Suprapubic skin (tissue), 4 donors: ENCODE data around the gene DYNLT2.

ENCODE experiments used
- POLR2A ChIP-seq, 2 donors: fragments of 450-650 bp; IDR thresholded peaks; one replicate each; pipeline ENCODE4 v1.6.1; 2017; ENCODE audit warnings: antibody characterized with exemption in 2 of 2, mild to moderate bottlenecking in 2 of 2, moderate library complexity in 2 of 2
- POLR2AphosphoS5 ChIP-seq, 3 donors: sonication (generic); formaldehyde crosslinking; IDR thresholded peaks; one replicate each; pipeline ENCODE4 v1.6.1; 2017; ENCODE audit warnings: antibody characterized with exemption in 3 of 3
- TF ChIP-seq, protein P1 (sequence below), 2 donors: fragments of 200-600 bp in 1 of 2; fragments of 450-650 bp in 1 of 2; sonication (generic) in 1 of 2; IDR thresholded peaks; one replicate each; pipeline ENCODE4 v1.5.1; 2016 to 2019; ENCODE audit warnings: antibody characterized with exemption in 2 of 2, mild to moderate bottlenecking in 1 of 2, moderate library complexity in 1 of 2

- TF ChIP-seq, protein P1, sequence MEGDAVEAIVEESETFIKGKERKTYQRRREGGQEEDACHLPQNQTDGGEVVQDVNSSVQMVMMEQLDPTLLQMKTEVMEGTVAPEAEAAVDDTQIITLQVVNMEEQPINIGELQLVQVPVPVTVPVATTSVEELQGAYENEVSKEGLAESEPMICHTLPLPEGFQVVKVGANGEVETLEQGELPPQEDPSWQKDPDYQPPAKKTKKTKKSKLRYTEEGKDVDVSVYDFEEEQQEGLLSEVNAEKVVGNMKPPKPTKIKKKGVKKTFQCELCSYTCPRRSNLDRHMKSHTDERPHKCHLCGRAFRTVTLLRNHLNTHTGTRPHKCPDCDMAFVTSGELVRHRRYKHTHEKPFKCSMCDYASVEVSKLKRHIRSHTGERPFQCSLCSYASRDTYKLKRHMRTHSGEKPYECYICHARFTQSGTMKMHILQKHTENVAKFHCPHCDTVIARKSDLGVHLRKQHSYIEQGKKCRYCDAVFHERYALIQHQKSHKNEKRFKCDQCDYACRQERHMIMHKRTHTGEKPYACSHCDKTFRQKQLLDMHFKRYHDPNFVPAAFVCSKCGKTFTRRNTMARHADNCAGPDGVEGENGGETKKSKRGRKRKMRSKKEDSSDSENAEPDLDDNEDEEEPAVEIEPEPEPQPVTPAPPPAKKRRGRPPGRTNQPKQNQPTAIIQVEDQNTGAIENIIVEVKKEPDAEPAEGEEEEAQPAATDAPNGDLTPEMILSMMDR (IDR thresholded peaks at IDR 0.05) = no peak
- peak in 1 of 2 donors; percentile 25 for TF ChIP-seq POLR2A (IDR thresholded peaks at IDR 0.05)
- peak in 1 of 3 donors; percentile 26 for TF ChIP-seq POLR2AphosphoS5 (IDR thresholded peaks at IDR 0.05)
These were observed 28.0 kb downstream of the DYNLT2 start for GRCh38 chr6:169723200-169723909.
